ENCODE results near the gene SH2D2A.

Gene SH2D2A

DNA sequence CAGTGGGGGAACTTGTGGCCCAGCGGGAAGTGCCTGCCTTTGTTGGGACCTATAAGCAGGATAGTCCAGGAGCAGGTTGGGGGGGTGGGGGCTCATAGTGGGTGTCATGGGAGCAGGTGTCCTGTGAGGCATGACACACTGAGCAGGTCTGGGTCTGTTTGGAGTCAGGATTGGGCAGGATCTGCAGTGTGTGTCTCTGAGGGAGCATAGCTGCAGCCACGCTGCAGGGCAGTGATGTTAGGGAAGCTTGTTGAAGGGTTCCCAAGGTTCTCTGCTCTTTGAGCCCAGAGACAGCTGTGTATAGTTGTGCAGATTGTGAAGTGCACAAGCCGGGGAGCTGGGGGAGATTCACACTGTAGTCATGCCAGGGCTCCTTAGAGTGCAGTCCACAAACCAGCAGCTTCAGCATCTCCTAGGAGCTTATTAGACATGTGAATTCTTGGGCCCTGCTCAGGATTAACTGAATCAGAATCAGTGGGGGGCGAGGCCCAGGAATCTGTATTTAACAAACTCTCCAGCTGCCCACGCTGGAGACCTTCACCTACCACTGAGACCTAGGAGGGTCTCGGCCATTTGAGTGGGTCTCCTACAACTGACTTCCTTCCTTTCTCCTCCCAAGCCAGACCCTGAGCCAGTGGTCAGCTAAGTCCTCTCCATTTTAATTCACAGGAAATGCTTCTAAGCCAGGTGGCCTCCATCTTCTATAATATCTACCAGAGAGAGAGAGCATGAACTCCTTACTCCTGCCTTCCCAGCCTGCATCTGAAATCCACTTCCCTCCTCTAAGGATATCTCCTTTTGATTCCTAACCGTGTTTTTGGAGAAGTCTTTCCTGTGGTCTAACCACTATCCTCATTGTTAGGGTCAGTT lies 31.2 kb upstream of the SH2D2A start:
- FAIRE-seq: no peak

DNA sequence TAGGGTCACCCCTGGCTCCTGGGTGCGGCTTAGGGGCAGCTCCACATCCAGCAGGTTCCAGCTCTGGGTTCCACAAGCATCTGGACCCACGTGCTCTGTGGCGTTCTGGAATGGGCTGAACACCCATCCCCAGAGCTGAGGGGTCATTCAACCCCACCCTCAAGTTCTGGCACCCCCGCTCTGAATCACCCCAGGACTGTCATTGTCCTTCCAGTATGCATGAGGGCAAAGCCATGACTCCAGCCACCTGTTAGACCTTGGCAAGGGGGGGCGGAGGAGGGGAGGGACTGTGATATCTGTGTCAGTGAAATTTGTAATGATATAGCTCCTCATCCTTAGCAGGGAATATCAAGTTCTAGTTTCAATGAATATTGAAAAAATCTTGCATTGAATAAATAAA lies 30.0 kb upstream of the SH2D2A start:
- no peak for FAIRE-seq

DNA sequence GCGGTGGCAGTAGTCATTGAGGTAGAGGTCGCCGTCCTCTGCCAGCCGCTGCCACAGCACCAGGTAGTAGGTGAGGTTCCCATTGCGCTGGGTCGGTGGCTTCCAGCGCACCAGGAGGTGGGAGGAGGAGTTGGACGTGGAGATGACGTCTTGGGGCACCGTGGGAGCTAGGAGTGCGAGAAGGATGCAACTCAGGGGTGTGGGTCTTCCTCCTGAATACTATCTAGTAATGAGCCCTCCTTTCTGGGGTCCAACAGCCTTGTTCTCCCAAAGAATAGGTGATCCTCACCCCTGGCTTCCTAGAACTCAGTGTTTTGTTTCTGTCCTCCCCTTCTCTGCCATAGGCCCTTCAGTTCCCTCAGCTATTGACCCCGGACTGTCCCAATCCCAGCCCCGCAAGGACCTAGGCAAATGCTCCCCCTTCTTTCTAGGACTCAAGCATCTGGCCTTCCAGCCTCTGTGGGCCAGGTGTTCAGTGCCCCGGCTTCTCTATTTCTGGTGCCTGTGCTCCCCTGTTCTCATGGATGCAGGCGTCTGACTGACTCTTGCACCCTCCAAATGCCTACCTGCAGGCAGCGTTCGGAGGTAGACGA lies 29.4 kb upstream of the SH2D2A start:
- no peak for FAIRE-seq

DNA sequence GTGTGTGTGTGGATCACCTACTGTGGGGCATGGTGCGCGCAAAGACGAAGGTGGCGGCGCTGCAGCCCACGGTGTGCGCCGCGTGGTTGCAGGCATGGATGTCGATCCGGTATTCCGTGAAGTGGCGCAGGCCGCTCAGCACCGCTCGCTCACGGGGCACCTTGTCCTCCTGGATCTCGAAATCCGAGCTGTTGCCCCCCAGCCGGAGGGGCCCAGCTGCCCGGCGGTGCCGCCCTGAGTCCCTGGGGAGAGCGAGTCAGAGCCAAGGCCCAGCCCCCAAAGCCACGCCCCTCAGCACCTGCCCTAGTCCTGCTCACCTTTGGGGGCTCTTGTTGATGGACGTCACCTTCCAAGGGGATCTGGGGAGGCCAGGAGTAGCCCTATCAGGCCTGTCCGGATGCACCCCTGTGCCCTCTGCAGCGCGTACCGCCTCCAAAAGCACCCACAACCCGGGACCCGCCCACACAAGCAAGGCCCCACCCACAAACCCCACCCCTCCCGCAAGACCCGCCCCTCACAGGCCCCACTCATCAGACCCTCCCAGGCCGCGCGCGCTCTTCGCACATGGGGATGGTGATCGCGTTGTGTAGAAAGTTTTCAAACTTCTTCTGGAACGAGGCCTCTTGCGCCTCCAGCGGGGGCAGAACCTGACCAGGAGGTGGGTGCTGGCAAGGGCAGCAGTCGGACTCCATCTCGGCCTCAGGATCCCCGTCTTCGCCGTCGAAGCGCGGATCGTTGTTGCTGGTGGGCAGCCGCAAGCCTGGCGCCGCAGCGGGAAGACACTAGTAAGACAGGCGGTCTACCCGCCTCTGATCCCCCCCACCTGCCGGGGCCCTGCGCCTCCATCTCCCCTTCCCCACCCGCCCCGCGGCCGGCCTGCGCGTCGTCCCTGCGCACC lies 28.7 kb upstream of the SH2D2A start:
- FAIRE-seq: no peak

DNA sequence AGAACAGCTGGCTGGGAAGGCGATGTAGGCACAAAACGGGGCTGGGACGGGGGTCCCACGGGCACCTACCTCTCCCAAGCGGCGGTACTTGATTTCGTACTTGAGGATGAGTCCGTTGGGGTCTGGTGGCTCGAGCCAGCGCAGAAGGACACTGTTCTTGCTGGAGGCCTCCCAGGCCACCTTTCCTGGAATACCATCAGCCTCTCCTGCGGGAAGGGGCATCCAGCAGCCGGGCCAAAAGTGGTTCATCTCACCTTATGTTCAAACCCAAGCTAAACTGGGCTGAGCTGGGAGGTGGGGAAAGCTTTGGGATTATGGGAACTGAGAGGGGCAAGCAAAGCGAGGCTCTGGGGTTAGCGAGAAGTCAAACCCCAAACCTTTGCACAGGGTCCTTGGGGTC lies 28.0 kb upstream of the SH2D2A start:
- no peak for FAIRE-seq

DNA sequence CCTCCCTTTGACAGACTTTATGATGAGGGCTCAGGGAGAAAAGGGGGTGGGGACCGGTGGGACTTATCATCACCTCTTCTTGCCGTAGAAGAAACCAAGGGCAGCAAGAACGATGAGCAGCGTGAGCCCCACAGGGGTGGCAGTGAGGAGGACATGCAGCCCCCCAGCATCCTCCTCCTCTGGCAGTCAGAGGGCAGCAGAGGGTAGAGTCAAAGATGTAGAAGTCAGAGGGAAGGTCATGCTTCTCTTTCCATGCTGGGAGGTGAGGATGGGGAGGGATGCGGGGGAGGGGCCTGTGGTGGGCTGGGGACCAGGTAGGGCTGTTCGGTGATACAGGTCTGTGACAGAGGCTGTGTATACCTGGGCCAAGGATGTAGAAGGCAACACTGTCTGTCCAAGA lies 27.5 kb upstream of the SH2D2A start:
- no peak for FAIRE-seq

DNA sequence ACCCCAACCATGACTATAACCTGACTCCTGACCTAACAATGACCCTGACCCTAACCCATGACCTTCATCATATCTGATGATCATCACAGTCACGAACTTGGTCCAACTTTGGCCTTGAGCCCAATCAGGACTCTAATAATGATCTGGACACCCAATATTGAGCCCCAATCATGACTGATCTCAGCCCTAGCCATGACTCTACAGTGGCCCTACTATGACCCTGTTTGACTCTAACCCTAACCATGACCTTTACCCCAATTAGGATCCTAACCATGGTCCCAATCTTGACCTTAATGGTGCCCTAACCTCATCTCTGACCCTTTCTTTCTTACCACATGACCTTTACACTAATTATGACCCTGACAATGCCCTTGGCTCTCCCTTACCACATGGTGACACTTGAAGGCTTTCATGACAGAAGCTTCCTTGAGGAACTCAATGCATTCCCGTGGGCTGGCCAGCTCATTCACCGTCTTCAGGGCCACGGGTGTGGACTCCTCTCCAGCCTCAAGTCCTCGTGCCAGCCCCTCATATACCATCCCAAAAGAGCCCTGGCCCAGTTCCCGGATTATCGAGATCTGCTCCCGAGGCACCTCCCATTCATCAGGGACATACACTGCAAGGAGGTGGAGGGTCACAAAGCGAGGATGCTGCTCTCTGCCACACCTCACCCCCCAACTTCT lies 26.1 kb upstream of the SH2D2A start:
- no peak for FAIRE-seq

DNA sequence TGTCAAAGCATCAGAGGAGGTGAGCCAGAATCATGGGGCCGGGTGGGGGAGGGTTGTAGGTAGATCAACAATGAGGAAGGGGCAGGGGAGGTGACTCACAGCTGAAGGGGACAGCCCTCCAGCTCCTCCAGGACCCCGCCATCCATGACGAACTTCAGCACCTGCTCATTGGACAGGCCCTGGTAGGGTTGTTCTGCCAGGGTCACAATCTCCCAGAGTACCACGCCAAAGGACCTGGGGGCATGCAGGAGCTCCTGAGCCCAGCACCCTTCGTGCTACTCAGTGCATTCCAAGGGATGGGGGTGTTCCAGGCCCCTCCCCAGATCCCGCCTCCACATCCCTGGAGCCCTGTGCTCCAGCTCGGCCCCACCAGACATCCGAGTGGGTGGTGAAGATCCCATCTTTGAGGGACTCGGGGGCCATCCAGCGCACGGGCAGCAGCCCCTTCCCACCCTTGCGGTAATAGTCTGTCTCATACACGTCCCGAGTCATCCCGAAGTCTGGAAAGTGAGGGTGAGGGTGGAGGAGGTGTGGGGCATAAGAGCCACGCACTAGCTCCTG lies 24.7 kb upstream of the SH2D2A start:
- FAIRE-seq: no peak

DNA sequence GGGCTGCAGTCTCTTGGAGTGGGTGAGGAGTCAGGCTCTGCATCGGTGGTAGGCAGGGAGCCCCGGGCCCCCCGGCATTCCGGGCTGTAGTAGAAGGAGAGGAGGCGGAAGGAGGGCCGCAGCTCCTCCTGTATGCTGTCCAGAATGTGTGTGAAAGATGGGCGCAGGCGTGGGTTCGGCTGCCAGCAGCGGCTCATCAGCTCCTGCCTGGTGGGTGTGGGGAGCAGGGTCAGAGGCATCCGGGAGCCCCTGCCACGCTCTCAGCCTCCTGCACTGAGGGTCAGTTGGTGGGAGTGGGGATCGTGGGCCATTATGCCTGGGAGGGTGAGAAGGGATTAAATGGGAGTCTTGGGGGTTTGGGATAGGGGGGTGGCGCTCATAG lies 24.2 kb upstream of the SH2D2A start:
- FAIRE-seq: no peak

DNA sequence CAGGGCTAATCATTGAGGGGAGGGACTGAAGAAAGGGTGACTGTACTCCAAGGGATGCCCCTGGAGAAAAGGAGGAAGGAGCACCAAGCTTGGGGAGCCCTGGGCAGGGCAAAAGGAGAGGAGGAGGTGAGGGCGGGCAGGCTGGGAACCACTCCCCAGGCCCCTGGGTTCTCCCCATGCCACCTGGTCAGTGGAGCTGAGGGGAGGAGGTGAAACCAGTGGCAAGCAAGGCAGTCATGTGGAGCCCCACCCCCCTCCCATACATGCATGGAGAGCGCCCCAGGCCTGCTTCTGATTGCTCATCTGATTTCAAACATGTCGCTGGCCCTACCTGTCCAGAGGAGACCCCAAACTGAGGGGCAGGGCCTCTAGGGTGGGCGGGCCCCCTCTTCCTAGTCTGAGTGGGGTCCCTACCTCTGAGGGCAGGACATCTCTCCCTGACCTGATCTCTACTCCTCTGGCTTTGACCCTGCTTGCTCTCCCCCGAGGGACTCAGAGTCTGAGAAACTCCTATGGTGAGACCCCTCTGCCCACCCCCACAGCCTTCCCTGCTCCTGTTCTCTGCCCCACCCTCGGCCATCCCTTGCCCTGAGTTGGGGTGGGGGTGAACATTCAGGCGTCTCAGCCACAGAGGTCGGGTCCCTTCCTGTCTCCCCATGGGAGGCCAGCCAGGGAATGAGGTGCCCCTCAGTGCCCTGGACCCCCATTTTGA lies 23.7 kb upstream of the SH2D2A start:
- FAIRE-seq: no peak

DNA sequence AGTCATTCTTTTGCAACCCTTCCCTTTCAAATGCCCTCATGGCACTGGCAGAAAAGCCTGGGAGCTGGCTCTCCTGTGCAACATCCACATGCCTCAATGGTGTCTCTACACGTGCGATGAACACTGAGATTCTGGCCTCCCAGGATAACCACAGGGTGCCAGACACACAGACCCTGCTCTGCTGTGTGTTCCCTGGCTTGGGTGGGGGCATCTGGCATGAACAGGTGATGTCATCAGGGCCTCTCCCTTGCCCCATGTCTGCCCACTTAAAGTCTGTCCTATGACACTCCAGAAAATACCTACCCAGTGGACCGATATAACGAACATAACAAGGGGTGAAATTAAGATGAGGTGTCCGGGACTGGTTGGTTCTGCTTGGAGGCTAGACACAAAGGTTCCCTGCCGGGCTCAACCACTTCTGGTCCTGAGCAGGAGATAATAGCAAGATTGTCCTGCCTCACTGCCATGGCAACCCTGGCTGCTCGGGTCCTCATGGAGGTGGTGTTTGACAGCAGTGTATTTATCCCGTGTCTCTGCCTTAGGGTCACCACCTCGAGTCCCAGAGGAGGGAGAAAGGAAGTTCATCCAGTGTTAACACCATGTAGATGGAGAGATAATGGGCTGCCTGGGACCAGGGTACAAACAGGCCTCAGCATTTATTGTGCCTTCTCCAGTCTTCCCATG lies 22.9 kb upstream of the SH2D2A start:
- FAIRE-seq: no peak

DNA sequence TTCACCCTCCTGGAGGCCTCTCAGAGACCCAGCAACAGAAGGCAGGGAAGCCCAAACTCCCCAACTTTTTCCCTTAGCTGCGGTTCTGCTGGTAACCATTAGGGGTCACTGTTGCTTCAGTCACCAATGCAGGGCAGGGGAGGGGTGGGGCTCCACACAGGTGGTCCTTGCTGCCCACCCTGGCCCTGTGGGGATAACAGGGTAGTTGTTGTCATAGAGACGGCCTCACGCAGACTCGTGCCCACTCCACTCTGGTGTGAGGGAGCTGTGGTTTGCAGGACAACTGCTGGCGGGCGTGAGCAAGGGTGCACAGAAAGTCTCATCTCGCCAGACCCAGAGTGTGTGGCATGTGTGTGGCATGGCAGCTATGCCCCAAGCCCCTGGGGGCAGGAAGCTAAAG lies 22.3 kb upstream of the SH2D2A start:
- no peak for FAIRE-seq

DNA sequence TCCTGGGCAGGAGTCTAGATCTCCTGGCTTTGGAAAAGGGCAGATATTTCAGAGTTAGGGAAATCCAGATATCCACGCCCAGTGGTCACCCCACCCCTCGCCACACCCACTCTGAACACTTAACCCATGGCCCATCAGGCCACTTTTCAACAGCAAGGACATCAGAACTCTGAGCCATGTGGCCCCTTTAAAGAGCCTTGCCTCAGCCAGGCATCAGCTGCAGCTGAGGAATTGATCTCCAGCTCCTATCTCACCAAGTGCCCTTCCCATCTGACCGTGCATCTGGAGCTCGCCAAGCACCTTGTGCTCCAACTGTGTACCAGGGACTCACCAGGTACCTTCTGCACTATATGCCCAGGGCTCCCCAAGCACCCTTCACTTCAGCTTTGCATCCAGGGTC lies 20.2 kb upstream of the SH2D2A start:
- FAIRE-seq: no peak

DNA sequence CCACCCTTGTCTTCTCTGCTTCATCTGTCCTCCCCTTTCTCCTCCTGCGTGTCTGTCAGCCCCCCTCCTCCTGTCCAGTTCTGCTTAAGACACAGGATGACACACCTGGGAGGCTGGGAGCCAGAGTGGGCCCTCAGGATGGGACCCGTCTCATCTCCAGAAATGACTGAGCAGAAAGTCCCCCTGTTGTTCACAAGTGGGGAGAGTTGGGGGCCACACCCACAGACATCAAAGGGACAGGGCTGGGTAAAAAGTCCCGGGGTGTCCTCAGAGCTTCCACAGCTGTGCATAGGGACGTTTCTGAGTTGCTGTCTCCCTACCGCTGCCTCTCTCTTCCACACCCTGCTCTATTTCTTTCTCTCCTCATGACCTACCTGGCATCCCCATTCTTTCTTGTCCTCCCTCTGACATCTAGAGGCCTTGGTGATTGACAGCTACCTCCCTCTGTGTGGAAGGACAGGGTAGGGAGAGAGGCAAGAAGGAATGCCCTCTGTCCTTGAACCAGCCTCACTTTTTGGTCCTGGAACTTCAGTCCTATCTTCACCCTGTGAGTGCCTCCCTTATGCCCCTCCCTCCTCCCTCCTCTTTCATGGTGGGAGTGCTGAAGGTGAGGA lies 19.5 kb upstream of the SH2D2A start:
- no peak for FAIRE-seq

DNA sequence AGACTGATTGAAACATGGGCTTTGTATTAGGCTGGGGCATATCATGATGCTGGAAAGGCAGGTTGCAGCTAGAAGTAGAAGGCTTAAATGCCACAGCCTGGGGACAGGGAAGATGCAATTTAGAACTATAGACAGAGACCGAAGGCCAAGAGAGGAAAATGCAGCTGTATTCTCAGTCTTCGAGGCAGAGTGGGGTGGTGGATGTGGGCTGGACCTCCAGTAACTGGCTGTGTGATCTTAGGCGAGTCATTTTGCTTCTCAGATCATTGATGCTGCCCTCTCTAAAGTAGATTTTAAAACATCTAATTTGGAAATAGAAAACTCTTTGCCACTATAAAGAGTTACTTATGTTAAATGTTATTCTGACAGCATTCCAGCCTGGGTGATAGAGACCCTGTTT lies 17.7 kb upstream of the SH2D2A start:
- FAIRE-seq: no peak

DNA sequence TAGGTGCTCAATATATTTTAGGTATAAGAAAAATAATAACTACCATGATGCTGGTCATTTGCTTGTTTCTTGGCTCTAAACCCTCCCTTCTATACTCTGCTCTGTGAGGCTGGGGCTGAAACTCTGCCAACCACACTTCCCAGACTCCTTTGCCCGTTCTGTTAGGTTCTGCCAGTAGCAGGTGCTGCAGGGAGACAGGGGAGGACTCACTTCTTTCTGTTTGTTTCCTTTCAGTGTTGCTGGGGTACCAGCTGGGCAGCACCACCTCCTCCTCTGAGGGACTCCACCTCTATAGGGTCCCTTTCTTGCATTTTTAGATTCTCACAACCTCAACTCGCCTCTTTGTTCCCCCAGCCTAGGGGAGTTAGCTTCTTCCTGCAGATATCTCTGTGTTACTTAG lies 17.0 kb upstream of the SH2D2A start:
- no peak for FAIRE-seq

DNA sequence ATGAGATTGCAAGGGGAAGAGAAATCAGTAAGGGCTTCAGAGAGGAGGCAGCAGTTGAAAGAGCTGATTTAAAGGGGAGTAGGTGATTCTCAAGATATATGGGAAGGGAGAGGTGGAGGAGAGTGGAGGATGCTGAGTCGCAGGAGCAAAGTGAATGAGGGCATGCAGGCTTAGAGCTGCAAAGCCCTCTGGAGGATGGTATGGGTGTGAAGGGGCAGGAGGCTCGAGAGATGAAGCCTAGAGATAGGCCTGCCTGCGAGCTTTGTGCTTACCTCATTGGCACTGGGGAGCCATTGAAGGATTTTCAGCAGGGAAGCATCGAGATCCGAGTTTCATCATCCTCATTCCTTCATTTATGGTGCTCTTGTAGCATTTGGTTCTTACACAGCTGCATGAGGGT lies 15.8 kb upstream of the SH2D2A start:
- FAIRE-seq: no peak

DNA sequence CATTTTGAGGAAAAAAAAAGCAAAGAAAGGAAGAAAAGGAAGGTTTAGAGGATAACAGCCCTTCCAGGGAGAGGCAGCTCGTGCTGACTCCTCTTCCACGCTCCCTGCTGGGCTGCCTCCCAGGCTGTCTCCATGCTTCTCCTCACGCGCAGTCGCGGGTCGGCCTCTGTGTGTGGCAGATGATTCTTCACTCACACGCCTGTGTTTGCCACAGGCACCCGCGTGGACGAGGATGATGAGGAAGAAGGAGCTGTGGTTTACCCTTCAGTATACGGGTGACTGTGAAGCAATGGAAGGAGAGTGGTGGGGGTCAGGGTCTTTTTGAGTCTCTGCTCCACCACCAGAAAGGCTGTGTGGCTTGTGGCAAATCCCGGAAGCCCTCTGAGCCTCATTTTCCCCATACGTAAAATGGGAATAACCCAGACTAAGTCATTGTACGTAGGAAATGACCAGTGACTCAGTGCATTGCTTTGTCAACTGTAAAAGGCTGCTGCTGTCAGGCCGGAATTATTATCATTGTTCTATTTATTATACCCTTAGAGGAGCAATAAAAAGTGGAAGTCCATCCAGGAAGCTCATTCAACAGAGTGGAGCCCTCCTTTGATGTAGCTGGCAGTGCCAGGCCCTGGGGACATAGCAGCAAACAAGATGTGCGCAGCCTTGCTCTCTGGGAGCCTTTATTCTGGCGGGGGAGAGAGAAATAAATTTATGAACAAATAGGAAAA lies 11.9 kb upstream of the SH2D2A start:
- no peak for FAIRE-seq

DNA sequence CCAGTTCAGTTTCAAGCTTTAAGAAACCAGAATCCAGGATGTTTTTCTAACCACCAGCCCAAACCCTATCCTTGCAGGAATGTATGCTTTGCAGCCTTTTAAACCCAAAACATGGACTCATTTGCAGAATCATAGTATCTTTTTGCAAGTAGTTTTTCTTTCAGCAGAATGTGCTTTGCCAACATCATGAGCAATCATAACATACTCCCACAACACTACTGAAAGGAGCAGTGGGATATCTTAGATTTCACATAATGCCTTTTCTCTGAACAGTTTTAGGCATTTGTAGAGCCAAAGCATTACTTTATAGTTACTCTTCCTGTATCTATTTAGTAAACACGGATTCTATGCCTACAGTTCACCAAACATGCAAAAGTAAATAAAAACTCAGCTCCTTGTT lies 10.0 kb upstream of the SH2D2A start:
- FAIRE-seq: no peak

DNA sequence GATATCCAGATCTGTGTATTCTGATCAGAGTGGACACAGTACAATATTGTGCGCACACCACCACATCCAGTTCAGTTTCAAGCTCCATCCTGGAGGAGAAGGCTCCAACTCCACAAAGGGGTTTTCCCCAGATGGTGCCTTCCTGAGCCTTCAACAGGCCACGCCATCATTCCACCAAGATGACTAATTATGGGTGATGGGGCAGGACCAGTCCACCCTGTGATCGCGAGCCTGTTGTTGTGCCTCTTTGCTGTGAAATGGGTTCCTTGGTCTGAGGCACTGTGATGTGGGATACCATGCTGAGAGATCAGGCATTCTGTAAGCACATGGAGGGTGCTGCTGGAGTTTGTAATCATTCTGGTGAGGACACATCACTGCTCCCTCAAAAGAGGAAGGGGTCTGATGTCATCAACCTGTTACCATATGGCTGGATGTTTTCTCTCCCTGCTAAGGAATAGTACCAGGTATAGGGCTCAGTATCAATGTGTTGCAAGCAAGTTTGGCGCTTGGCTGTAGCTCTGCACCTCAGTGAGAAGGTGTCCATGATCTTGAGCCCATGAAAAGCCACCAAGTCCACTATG lies 6.7 kb upstream of the SH2D2A start:
- no peak for FAIRE-seq

All from A204.1 (cell line).